NCI-H774 (cell line): ENCODE measurements around the gene NDUFS3.
"Not testable (repeated sequence)": the region's sequence is repeated elsewhere in the genome, so short reads cannot be mapped to it uniquely, and the experiment has no call there.

Source experiments
- DNase-seq: peaks from one replicate; lab custom pipeline; 2025; lab: John Stamatoyannopoulos, UW

The NDUFS3 gene

GRCh38 chr11:47578524-47579494, at the start of gene NDUFS3, which contains the start of gene KBTBD4:
Gene NDUFS3, plus strand, starts transcription at chr11:47579074. Its CDS starts 18 bp downstream, at chr11:47579092.
Gene KBTBD4, minus strand, starts transcription at chr11:47578970. Its CDS starts 19 bp downstream, at chr11:47578951.
- peak; percentile 89 for DNase-seq

GRCh38 chr11:47529951-47530350, 48.9 kb upstream of the NDUFS3 start:
- DNase-seq, result no peak

- DNase-seq, result not testable (repeated sequence)
Observed at GRCh38 chr11:47530721-47531120, 48.2 kb upstream of the NDUFS3 start.

- no peak for DNase-seq
Observed at GRCh38 chr11:47531666-47532065, 47.2 kb upstream of the NDUFS3 start.

GRCh38 chr11:47532597-47533213, 46.2 kb upstream of the NDUFS3 start:
- no peak for DNase-seq

GRCh38 chr11:47533690-47534151, 45.2 kb upstream of the NDUFS3 start:
- no peak for DNase-seq

GRCh38 chr11:47534704-47535251, 44.1 kb upstream of the NDUFS3 start:
- DNase-seq, result no peak

- no peak for DNase-seq
Observed at GRCh38 chr11:47536915-47537314, 42.0 kb upstream of the NDUFS3 start.

- peak; percentile 38 for DNase-seq
Observed at GRCh38 chr11:47538741-47539565, 39.9 kb upstream of the NDUFS3 start.

GRCh38 chr11:47539681-47540039, 39.2 kb upstream of the NDUFS3 start:
- DNase-seq, result no peak

- DNase-seq, result no peak
Observed at GRCh38 chr11:47541070-47541469, 37.8 kb upstream of the NDUFS3 start.

GRCh38 chr11:47545298-47545697, 33.6 kb upstream of the NDUFS3 start:
- no peak for DNase-seq

GRCh38 chr11:47546274-47546673, 32.6 kb upstream of the NDUFS3 start:
- not testable (repeated sequence) for DNase-seq

- DNase-seq, result no peak
Observed at GRCh38 chr11:47550288-47551047, 28.4 kb upstream of the NDUFS3 start.

- no peak for DNase-seq
Observed at GRCh38 chr11:47551086-47551485, 27.8 kb upstream of the NDUFS3 start.

GRCh38 chr11:47552056-47552565, 26.8 kb upstream of the NDUFS3 start:
- no peak for DNase-seq

- DNase-seq, result peak; percentile 93
Observed at GRCh38 chr11:47552566-47553405, 26.1 kb upstream of the NDUFS3 start, which contains the start of gene CELF1. Gene CELF1, minus strand, starts transcription at chr11:47553132. Its CDS starts 53,609 bp downstream, at chr11:47499523.

- DNase-seq, result peak; percentile 67
Observed at GRCh38 chr11:47553406-47553743, 25.5 kb upstream of the NDUFS3 start.

- not testable (repeated sequence) for DNase-seq
Observed at GRCh38 chr11:47557004-47557403, 21.9 kb upstream of the NDUFS3 start.

GRCh38 chr11:47558695-47559094, 20.2 kb upstream of the NDUFS3 start:
- DNase-seq, result no peak
